ENCODE results near the gene GALNT18.

GRCh38 chr11:11345099-11345498 is 276.7 kb downstream of the GALNT18 start:
- TF ChIP-seq CTCF (IDR thresholded peaks at IDR 0.05) = no peak
- TF ChIP-seq POLR2A (IDR thresholded peaks at IDR 0.05) = no peak

All from body of pancreas (tissue), 4 donors.